ENCODE measurements around the gene ANGPT4. TPM values are rescaled to one million over a fixed set of nuclear protein-coding genes. Genes with fewer than 3 reads are reported as not detected.
"Not testable (repeated sequence)": the region's sequence is repeated elsewhere in the genome, so short reads cannot be mapped to it uniquely, and the experiment has no call there.

Gene ANGPT4
- total RNA-seq, 1 donor from 2014 or later, result 0.05 TPM

GRCh38 chr20:906001-906520 lies 10.1 kb downstream of the ANGPT4 start:
- H3K27ac Mint-ChIP-seq (ENCODE audit: unreplicated experiment), result no peak overlapping the region
- Histone ChIP-seq H2AFZ (ENCODE audit: low read depth, low read length) (no peak overlapping the region), H3K4me1 (ENCODE audit: insufficient read depth, low read length) (no peaks in the 10 kb centered on the region), H3K36me3 (ENCODE audit: insufficient read depth, low read length) (no peaks in the 10 kb centered on the region), H3K9ac (ENCODE audit: low read length) (no peak overlapping the region), H3K9me3 (ENCODE audit: insufficient read depth, low read depth, low read length) (no peaks in the 10 kb centered on the region), H3K79me2 (ENCODE audit: insufficient read depth, low read length) (no peaks in the 10 kb centered on the region), H3K4me2 (ENCODE audit: low read length) (no peak overlapping the region), H4K20me1 (ENCODE audit: insufficient read depth, low read length) (no peaks in the 10 kb centered on the region), H3K27me3 (ENCODE audit: insufficient read depth, low read length) (no peaks in the 10 kb centered on the region), H3K4me3 (ENCODE audit: insufficient read depth, low read depth, low read length) (no peak overlapping the region), H3K27ac (ENCODE audit: low read depth, low read length) (no peak overlapping the region)
- DNase-seq (ENCODE audit: low read depth), result no peak
- peaks cover 19% of the 10 kb centered on the region for H3K27me3 Mint-ChIP-seq (ENCODE audit: low read depth, unreplicated experiment)
- H3K4me1 Mint-ChIP-seq (ENCODE audit: low read depth, unreplicated experiment), result peaks cover 5% of the 10 kb centered on the region
- no peak for FAIRE-seq
- TF ChIP-seq CTCF (IDR thresholded peaks at IDR 0.05; ENCODE audit: insufficient read depth, low read depth, low read length) (no peak), EZH2 (IDR thresholded peaks at IDR 0.05; ENCODE audit: insufficient read depth, low read length) (no peak)
- H3K4me3 Mint-ChIP-seq (ENCODE audit: unreplicated experiment), result no peak overlapping the region
- H3K36me3 Mint-ChIP-seq (ENCODE audit: low read depth, unreplicated experiment), result no peaks in the 10 kb centered on the region
- H3K9me3 Mint-ChIP-seq (ENCODE audit: unreplicated experiment), result no peaks in the 10 kb centered on the region

- H3K4me2 ChIP-seq (ENCODE audit: low read length), result no peak overlapping the region
- no peaks in the 10 kb centered on the region for H3K9me3 ChIP-seq (ENCODE audit: insufficient read depth, low read depth, low read length)
- no peaks in the 10 kb centered on the region for H3K27me3 ChIP-seq (ENCODE audit: insufficient read depth, low read length)
- Mint-ChIP-seq H3K27me3 (ENCODE audit: low read depth, unreplicated experiment) (peaks cover 19% of the 10 kb centered on the region), H3K27ac (ENCODE audit: unreplicated experiment) (no peak overlapping the region), H3K36me3 (ENCODE audit: low read depth, unreplicated experiment) (no peaks in the 10 kb centered on the region), H3K4me3 (ENCODE audit: unreplicated experiment) (no peak overlapping the region), H3K9me3 (ENCODE audit: unreplicated experiment) (no peaks in the 10 kb centered on the region), H3K4me1 (ENCODE audit: low read depth, unreplicated experiment) (peaks cover 1% of the 10 kb centered on the region)
- no peaks in the 10 kb centered on the region for H3K79me2 ChIP-seq (ENCODE audit: insufficient read depth, low read length)
- no peaks in the 10 kb centered on the region for H4K20me1 ChIP-seq (ENCODE audit: insufficient read depth, low read length)
- H3K4me1 ChIP-seq (ENCODE audit: insufficient read depth, low read length), result no peaks in the 10 kb centered on the region
- no peaks in the 10 kb centered on the region for H3K36me3 ChIP-seq (ENCODE audit: insufficient read depth, low read length)
- no peak overlapping the region for H2AFZ ChIP-seq (ENCODE audit: low read depth, low read length)
- TF ChIP-seq CTCF (IDR thresholded peaks at IDR 0.05; ENCODE audit: insufficient read depth, low read depth, low read length), result no peak
- no peak for TF ChIP-seq EZH2 (IDR thresholded peaks at IDR 0.05; ENCODE audit: insufficient read depth, low read length)
- no peak overlapping the region for H3K4me3 ChIP-seq (ENCODE audit: insufficient read depth, low read depth, low read length)
- H3K27ac ChIP-seq (ENCODE audit: low read depth, low read length), result no peak overlapping the region
- DNase-seq (ENCODE audit: low read depth) (no peak), FAIRE-seq (no peak)
- H3K9ac ChIP-seq (ENCODE audit: low read length), result no peak overlapping the region
Observed at GRCh38 chr20:905396-905961, 10.7 kb downstream of the ANGPT4 start.

GRCh38 chr20:904039-904545 lies 12.0 kb downstream of the ANGPT4 start:
- H3K4me3 Mint-ChIP-seq (ENCODE audit: unreplicated experiment), result no peak overlapping the region
- H3K9ac ChIP-seq (ENCODE audit: low read length), result no peak overlapping the region
- no peaks in the 10 kb centered on the region for H4K20me1 ChIP-seq (ENCODE audit: insufficient read depth, low read length)
- no peaks in the 10 kb centered on the region for H3K9me3 Mint-ChIP-seq (ENCODE audit: unreplicated experiment)
- H3K27me3 ChIP-seq (ENCODE audit: insufficient read depth, low read length), result no peaks in the 10 kb centered on the region
- no peak overlapping the region for H2AFZ ChIP-seq (ENCODE audit: low read depth, low read length)
- no peaks in the 10 kb centered on the region for H3K79me2 ChIP-seq (ENCODE audit: insufficient read depth, low read length)
- no peak overlapping the region for H3K4me3 ChIP-seq (ENCODE audit: insufficient read depth, low read depth, low read length)
- no peak for FAIRE-seq
- H3K4me1 Mint-ChIP-seq (ENCODE audit: low read depth, unreplicated experiment), result no peaks in the 10 kb centered on the region
- no peak overlapping the region for H3K4me2 ChIP-seq (ENCODE audit: low read length)
- no peaks in the 10 kb centered on the region for H3K36me3 Mint-ChIP-seq (ENCODE audit: low read depth, unreplicated experiment)
- DNase-seq (ENCODE audit: low read depth), result no peak
- peaks cover 24% of the 10 kb centered on the region for H3K27me3 Mint-ChIP-seq (ENCODE audit: low read depth, unreplicated experiment)
- no peaks in the 10 kb centered on the region for H3K9me3 ChIP-seq (ENCODE audit: insufficient read depth, low read depth, low read length)
- H3K4me1 ChIP-seq (ENCODE audit: insufficient read depth, low read length), result no peaks in the 10 kb centered on the region
- no peaks in the 10 kb centered on the region for H3K36me3 ChIP-seq (ENCODE audit: insufficient read depth, low read length)
- no peak for TF ChIP-seq CTCF (IDR thresholded peaks at IDR 0.05; ENCODE audit: insufficient read depth, low read depth, low read length)
- no peak for TF ChIP-seq EZH2 (IDR thresholded peaks at IDR 0.05; ENCODE audit: insufficient read depth, low read length)
- H3K27ac Mint-ChIP-seq (ENCODE audit: unreplicated experiment), result no peak overlapping the region
- no peak overlapping the region for H3K27ac ChIP-seq (ENCODE audit: low read depth, low read length)

DNA sequence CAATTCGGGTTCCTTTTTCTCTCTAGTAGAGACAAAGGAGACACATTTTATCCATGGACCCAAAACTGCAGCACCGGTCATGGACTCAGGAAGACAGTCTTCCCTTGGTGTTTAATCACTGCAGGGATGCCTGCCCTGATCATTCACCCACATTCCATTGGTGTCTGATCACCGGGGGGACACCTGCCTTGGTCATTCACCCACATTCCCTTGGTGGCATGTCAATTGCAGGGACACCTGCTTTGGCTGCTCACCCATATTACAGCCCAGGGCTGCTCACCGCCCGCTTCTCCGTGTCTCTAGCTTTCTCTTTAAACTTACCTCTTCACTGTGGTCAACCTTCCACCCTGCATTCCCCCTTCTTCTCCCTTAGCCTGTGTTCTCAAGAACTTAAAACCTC lies 18.7 kb downstream of the ANGPT4 start:
- H3K36me3 Mint-ChIP-seq (ENCODE audit: low read depth, unreplicated experiment); H3K4me3 ChIP-seq (ENCODE audit: insufficient read depth, low read depth, low read length); H3K9me3 ChIP-seq (ENCODE audit: insufficient read depth, low read depth, low read length); H3K4me2 ChIP-seq (ENCODE audit: low read length); H3K4me3 Mint-ChIP-seq (ENCODE audit: unreplicated experiment); H3K9ac ChIP-seq (ENCODE audit: low read length); H4K20me1 ChIP-seq (ENCODE audit: insufficient read depth, low read length); H2AFZ ChIP-seq (ENCODE audit: low read depth, low read length); DNase-seq (ENCODE audit: low read depth); H3K9me3 Mint-ChIP-seq (ENCODE audit: unreplicated experiment); H3K36me3 ChIP-seq (ENCODE audit: insufficient read depth, low read length); FAIRE-seq; H3K4me1 ChIP-seq (ENCODE audit: insufficient read depth, low read length); H3K27ac ChIP-seq (ENCODE audit: low read depth, low read length); H3K27me3 ChIP-seq (ENCODE audit: insufficient read depth, low read length); H3K79me2 ChIP-seq (ENCODE audit: insufficient read depth, low read length): not testable (repeated sequence)
- Mint-ChIP-seq H3K27me3 (ENCODE audit: low read depth, unreplicated experiment) (peaks cover 24% of the 10 kb centered on the region), H3K4me1 (ENCODE audit: low read depth, unreplicated experiment) (peaks cover 23% of the 10 kb centered on the region), H3K27ac (ENCODE audit: unreplicated experiment) (peak overlapping the region; percentile 81)

Data from astrocyte (in vitro differentiated cells and primary cell).